NT2/D1 (cell line): Measurements from ENCODE around the gene LRRC8E.

Experiments
- SUZ12 ChIP-seq: IDR thresholded peaks from 2 replicates; pipeline ENCODE4 v1.6.1; 2011; ENCODE audit not compliant: insufficient read length, insufficient read depth; ENCODE audit errors: extremely low read depth
- ZNF274 ChIP-seq: IDR thresholded peaks from 2 replicates; pipeline ENCODE4 v1.6.1; 2011; ENCODE audit warnings: mild to moderate bottlenecking, low read depth, low read length

GRCh38 chr19:7902796-7903243 lies 14.5 kb downstream of the LRRC8E start:
- TF ChIP-seq ZNF274 (no peak), SUZ12 (no peak)
